Common myeloid progenitor, CD34-positive (primary cell): Measurements from ENCODE around the gene IL2RA.

Experiments used
- CTCF ChIA-PET: fragments of 350-600 bp; sonication (Branson Sonifier 250); formaldehyde crosslinking; loops from one replicate; lab custom pipeline; 2021; ENCODE audit warnings: antibody characterized with exemption; lab: Charles Lee
- POLR2A ChIA-PET: fragments of 350-600 bp; sonication (Branson Sonifier 250); formaldehyde crosslinking; loops from one replicate; lab custom pipeline; 2021; ENCODE audit warnings: antibody characterized with exemption; lab: Charles Lee
- DNase-seq, 3 donors: peaks; one replicate each; pipeline versions ENCODE4 v3.0.0 to v3.0.0-alpha.2; 2013
- H3K27ac ChIP-seq, 2 experiments: 1 replicate in 1 of 2; 2 replicates in 1 of 2; pipeline ENCODE4 v1.7.0; 2013; ENCODE audit warnings: inconsistent platforms in 2 of 2, low read length in 2 of 2, mild to moderate bottlenecking in 2 of 2, low read depth in 1 of 2, moderate library complexity in 1 of 2; ENCODE audit not compliant: severe bottlenecking in 2 of 2, insufficient read depth in 1 of 2, poor library complexity in 1 of 2
- H3K27me3 ChIP-seq, 5 experiments: replicated peaks in 2 of 5; 1 replicate in 3 of 5; 2 replicates in 2 of 5; pipeline versions ENCODE4 v1.6.1 to v1.7.0; 2013; ENCODE audit warnings: low read length in 4 of 5, mild to moderate bottlenecking in 2 of 5, moderate library complexity in 2 of 5, inconsistent platforms in 1 of 5; ENCODE audit not compliant: insufficient read depth in 5 of 5, control insufficient read depth in 4 of 5
- H3K36me3 ChIP-seq, 4 experiments: 1 replicate in 2 of 4; 2 replicates in 2 of 4; pipeline versions ENCODE4 v1.6.1 to v1.7.0; 2013; ENCODE audit warnings: low read length in 3 of 4, control low read depth in 1 of 4, mild to moderate bottlenecking in 1 of 4; ENCODE audit not compliant: control insufficient read depth in 4 of 4, insufficient read depth in 4 of 4
- H3K4me1 ChIP-seq, 4 experiments: 1 replicate in 3 of 4; 2 replicates in 1 of 4; pipeline versions ENCODE4 v1.6.1 to v1.7.1; 2013; ENCODE audit warnings: low read length in 3 of 4, mild to moderate bottlenecking in 3 of 4, control low read depth in 1 of 4, inconsistent platforms in 1 of 4, moderate library complexity in 1 of 4; ENCODE audit not compliant: control insufficient read depth in 4 of 4, insufficient read depth in 4 of 4; ENCODE audit errors: control extremely low read depth in 1 of 4
- H3K4me3 ChIP-seq, 7 experiments: 1 replicate in 4 of 7; 2 replicates in 3 of 7; pipeline versions ENCODE4 v1.5.1 to v1.7.0; 2013; ENCODE audit warnings: mild to moderate bottlenecking in 7 of 7, low read length in 6 of 7, moderate library complexity in 6 of 7, inconsistent platforms in 2 of 7, low read depth in 2 of 7, control low read depth in 1 of 7; ENCODE audit not compliant: insufficient read depth in 4 of 7, control insufficient read depth in 1 of 7; ENCODE audit errors: extremely low read depth in 1 of 7
- H3K9me3 ChIP-seq, 5 experiments: 1 replicate in 4 of 5; 2 replicates in 1 of 5; pipeline versions ENCODE4 v1.6.1 to v1.7.1; 2013; ENCODE audit warnings: low read length in 4 of 5, mild to moderate bottlenecking in 2 of 5, inconsistent platforms in 1 of 5, low read depth in 1 of 5, moderate library complexity in 1 of 5; ENCODE audit not compliant: control insufficient read depth in 4 of 5, insufficient read depth in 2 of 5; ENCODE audit errors: control extremely low read depth in 1 of 5
- WGBS: methylation state at CpG from one replicate; pipeline ENCODE4 v1.1.5; 2013; ENCODE audit not compliant: insufficient coverage; 5-methylcytosine and 5-hydroxymethylcytosine counted together

Gene IL2RA

GRCh38 chr10:6027929-6028328 lies 34.2 kb downstream of the IL2RA start:
- Histone ChIP-seq H3K4me3 (no peak overlapping the region), H3K9me3 (peaks cover 0 to 6% (median 2%) of the 10 kb centered on the region in 5 experiments), H3K4me1 (no peaks in the 10 kb centered on the region), H3K27me3 (no peaks in the 10 kb centered on the region), H3K36me3 (peaks cover 0 to 4% (median 2%) of the 10 kb centered on the region in 4 experiments), H3K27ac (no peak overlapping the region)
- CTCF ChIA-PET, result interaction anchor here (0.6 to 1.6 kb wide), 4 partner anchors 10 to 20 kb away, joined by 3 to 6 read pairs (median 4); no protein-coding TSS in a partner anchor
- POLR2A ChIA-PET, result no interaction called here
- DNase-seq, result no peak
- WGBS, result 93% methylated on average over 5 of the region's 6 CpGs

- no peaks in the 10 kb centered on the region for H3K27me3 ChIP-seq
- no peak overlapping the region for H3K27ac ChIP-seq
- peaks cover 0 to 4% (median 2%) of the 10 kb centered on the region in 4 experiments for H3K36me3 ChIP-seq
- POLR2A ChIA-PET, result no interaction called here
- H3K9me3 ChIP-seq, result peaks cover 0 to 4% (median 2%) of the 10 kb centered on the region in 5 experiments
- CTCF ChIA-PET, result interaction anchor here (1.1 kb wide), 1 partner anchor 61 kb away, joined by 3 read pairs; no protein-coding TSS in a partner anchor
- DNase-seq, result no peak
- H3K4me1 ChIP-seq, result peaks cover 0 to 3% (median 1%) of the 10 kb centered on the region in 4 experiments
- H3K4me3 ChIP-seq, result no peak overlapping the region
- WGBS, result 94% methylated on average over 3 of the region's 6 CpGs
Observed at GRCh38 chr10:6025683-6026255, 36.4 kb downstream of the IL2RA start.

- peaks cover 0 to 4% (median 2%) of the 10 kb centered on the region in 4 experiments for H3K4me1 ChIP-seq
- H3K36me3 ChIP-seq, result peaks cover 0 to 4% (median 2%) of the 10 kb centered on the region in 4 experiments
- H3K4me3 ChIP-seq, result no peak overlapping the region
- POLR2A ChIA-PET, result no interaction called here
- no peaks in the 10 kb centered on the region for H3K9me3 ChIP-seq
- H3K27ac ChIP-seq, result no peak overlapping the region
- H3K27me3 ChIP-seq, result no peaks in the 10 kb centered on the region
- 95% methylated on average over 7 of the region's 10 CpGs for WGBS
- CTCF ChIA-PET, result no interaction called here
- no peak for DNase-seq
Observed at GRCh38 chr10:6024334-6024682, 37.9 kb downstream of the IL2RA start.

GRCh38 chr10:6023661-6024333 lies 38.4 kb downstream of the IL2RA start:
- no peak for DNase-seq
- Histone ChIP-seq H3K27me3 (no peaks in the 10 kb centered on the region), H3K4me1 (peaks cover 0 to 4% (median 2%) of the 10 kb centered on the region in 4 experiments), H3K27ac (no peak overlapping the region), H3K36me3 (peaks cover 0 to 4% (median 2%) of the 10 kb centered on the region in 4 experiments), H3K4me3 (no peak overlapping the region), H3K9me3 (no peaks in the 10 kb centered on the region)
- WGBS, result 90% methylated on average over 12 of the region's 12 CpGs
- ChIA-PET POLR2A (no interaction called here), CTCF (interaction anchor here (0.8 to 1.3 kb wide), 4 partner anchors 10 to 63 kb away, joined by 3 to 6 read pairs (median 4); no protein-coding TSS in a partner anchor)

- no peak overlapping the region for H3K27ac ChIP-seq
- POLR2A ChIA-PET, result no interaction called here
- whole genome bisulfite sequencing, result 100% methylated on average over 2 of the region's 3 CpGs
Observed at GRCh38 chr10:6022660-6023059, 39.5 kb downstream of the IL2RA start.

GRCh38 chr10:6020826-6021225 lies 41.3 kb downstream of the IL2RA start:
- H3K9me3 ChIP-seq, result no peaks in the 10 kb centered on the region
- no peak overlapping the region for H3K4me3 ChIP-seq
- WGBS, result 68% methylated on average over 8 of the region's 9 CpGs
- H3K27me3 ChIP-seq, result no peaks in the 10 kb centered on the region
- H3K27ac ChIP-seq, result no peak overlapping the region
- POLR2A ChIA-PET, result no interaction called here
- CTCF ChIA-PET, result interaction anchor here (1.0 to 1.8 kb wide), 2 partner anchors 8 to 66 kb away, joined by 3 to 5 read pairs; no protein-coding TSS in a partner anchor
- peaks cover 0 to 4% (median 2%) of the 10 kb centered on the region in 4 experiments for H3K36me3 ChIP-seq
- peaks cover 0 to 9% (median 6%) of the 10 kb centered on the region in 4 experiments for H3K4me1 ChIP-seq
- peak in 2 of 3 donors; percentile 52 to 63 for DNase-seq

More at GRCh38 chr10:6022660-6023059, 39.5 kb downstream of the IL2RA start:
- Histone ChIP-seq H3K27me3 (no peaks in the 10 kb centered on the region), H3K9me3 (no peaks in the 10 kb centered on the region), H3K4me3 (no peak overlapping the region), H3K4me1 (peaks cover 0 to 4% (median 2%) of the 10 kb centered on the region in 4 experiments), H3K36me3 (peaks cover 0 to 4% (median 2%) of the 10 kb centered on the region in 4 experiments)
- CTCF ChIA-PET, result interaction anchor here (0.8 to 1.3 kb wide), 3 partner anchors 9 to 28 kb away, joined by 4 to 6 read pairs (median 4); no protein-coding TSS in a partner anchor
- DNase-seq, result no peak

DNA sequence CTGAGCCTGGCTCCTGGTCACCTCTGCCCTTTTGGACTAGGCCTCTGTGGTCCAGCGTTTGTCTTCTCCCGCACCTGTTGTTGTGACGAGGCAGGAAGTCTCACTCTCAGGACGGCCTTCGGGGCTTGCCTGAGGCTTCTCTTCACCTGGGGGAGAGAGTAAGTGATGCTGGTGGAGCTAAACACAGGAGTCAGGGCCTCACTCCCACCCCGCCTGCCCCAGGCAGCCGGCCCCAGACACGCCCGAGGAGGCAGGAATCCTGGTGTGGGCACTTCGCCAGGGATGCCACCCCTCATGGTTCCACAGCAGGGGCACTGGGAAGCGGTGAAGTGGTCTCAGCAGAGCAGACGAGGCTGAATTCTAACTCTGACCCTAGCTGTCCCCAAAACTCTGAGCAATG lies 42.4 kb downstream of the IL2RA start:
- peaks cover 0 to 10% (median 8%) of the 10 kb centered on the region in 4 experiments for H3K4me1 ChIP-seq
- WGBS, result 93% methylated on average over 11 of the region's 12 CpGs
- no peak overlapping the region for H3K4me3 ChIP-seq

More for the DNA sequence above, 42.4 kb downstream of the IL2RA start:
- no peak for DNase-seq
- Histone ChIP-seq H3K27ac (no peak overlapping the region), H3K36me3 (peaks cover 0 to 4% (median 0%) of the 10 kb centered on the region in 4 experiments), H3K9me3 (no peaks in the 10 kb centered on the region), H3K27me3 (no peaks in the 10 kb centered on the region)
- ChIA-PET CTCF (interaction anchor here (1.8 kb wide), 1 partner anchor 67 kb away, joined by 5 read pairs; no protein-coding TSS in a partner anchor), POLR2A (no interaction called here)
